Measurements from ENCODE around the gene CCKAR. TPM values are rescaled to one million over a fixed set of nuclear protein-coding genes. Genes with fewer than 3 reads are reported as not detected.

Gene CCKAR
- total RNA-seq, 4 donors from 2014 or later: not detected

- ATAC-seq (no peak), DNase-seq (no peak)
- H3K4me1 ChIP-seq: no peaks in the 10 kb centered on the region
- intact Hi-C loops (cut with DNase I; ENCODE audit: low total_unique reads): no loop called here
- in situ Hi-C loops (cut with MboI; ENCODE audit: low sequenced_read_pairs in 4 of 4): no loop called here
- TF ChIP-seq POLR2A (IDR thresholded peaks at IDR 0.05): no peak
- TF ChIP-seq CTCF (IDR thresholded peaks at IDR 0.05 in 4 of 5, conservative IDR thresholded peaks at IDR 0.05 in 1 of 5): no peak
- H3K9me3 ChIP-seq: no peaks in the 10 kb centered on the region
- no peak overlapping the region for H3K4me3 ChIP-seq
- no peak overlapping the region for H3K27ac ChIP-seq
- H3K27me3 ChIP-seq: no peaks in the 10 kb centered on the region
- no peaks in the 10 kb centered on the region for H3K36me3 ChIP-seq
Observed at GRCh38 chr4:26520728-26521450, 30.6 kb upstream of the CCKAR start.

- no peaks in the 10 kb centered on the region for H3K36me3 ChIP-seq
- TF ChIP-seq POLR2A (IDR thresholded peaks at IDR 0.05) (no peak), CTCF (IDR thresholded peaks at IDR 0.05 in 4 of 5, conservative IDR thresholded peaks at IDR 0.05 in 1 of 5) (no peak)
- H3K27me3 ChIP-seq: no peaks in the 10 kb centered on the region
- in situ Hi-C loops (cut with MboI; ENCODE audit: low sequenced_read_pairs in 4 of 4) (no loop called here), intact Hi-C loops (cut with DNase I; ENCODE audit: low total_unique reads) (no loop called here)
- H3K9me3 ChIP-seq: no peaks in the 10 kb centered on the region
- no peak overlapping the region for H3K4me3 ChIP-seq
- ATAC-seq: no peak
- no peak for DNase-seq
- H3K27ac ChIP-seq: no peak overlapping the region
- H3K4me1 ChIP-seq: no peaks in the 10 kb centered on the region
Observed at GRCh38 chr4:26515936-26516335, 25.7 kb upstream of the CCKAR start.

- in situ Hi-C loops (cut with MboI; ENCODE audit: low sequenced_read_pairs in 4 of 4): no loop called here
- ATAC-seq: no peak
Observed at GRCh38 chr4:26510334-26510964, 20.2 kb upstream of the CCKAR start.

GRCh38 chr4:26509681-26510333, 19.5 kb upstream of the CCKAR start:
- DNase-seq: no peak
- no peaks in the 10 kb centered on the region for H3K4me1 ChIP-seq
- in situ Hi-C loops (cut with MboI; ENCODE audit: low sequenced_read_pairs in 4 of 4) (no loop called here), intact Hi-C loops (cut with DNase I; ENCODE audit: low total_unique reads) (no loop called here)
- TF ChIP-seq CTCF (IDR thresholded peaks at IDR 0.05 in 4 of 5, conservative IDR thresholded peaks at IDR 0.05 in 1 of 5): no peak
- no peak for TF ChIP-seq POLR2A (IDR thresholded peaks at IDR 0.05)
- no peak overlapping the region for H3K27ac ChIP-seq
- H3K36me3 ChIP-seq: no peaks in the 10 kb centered on the region
- H3K4me3 ChIP-seq: no peak overlapping the region
- no peak for ATAC-seq
- H3K9me3 ChIP-seq: no peaks in the 10 kb centered on the region
- H3K27me3 ChIP-seq: no peaks in the 10 kb centered on the region

More at GRCh38 chr4:26510334-26510964, 20.2 kb upstream of the CCKAR start:
- DNase-seq: no peak
- intact Hi-C loops (cut with DNase I; ENCODE audit: low total_unique reads): no loop called here
- no peaks in the 10 kb centered on the region for H3K4me1 ChIP-seq
- no peaks in the 10 kb centered on the region for H3K9me3 ChIP-seq
- H3K27ac ChIP-seq: no peak overlapping the region
- no peaks in the 10 kb centered on the region for H3K36me3 ChIP-seq
- no peak overlapping the region for H3K4me3 ChIP-seq
- TF ChIP-seq CTCF (IDR thresholded peaks at IDR 0.05 in 4 of 5, conservative IDR thresholded peaks at IDR 0.05 in 1 of 5): no peak
- no peak for TF ChIP-seq POLR2A (IDR thresholded peaks at IDR 0.05)
- H3K27me3 ChIP-seq: no peaks in the 10 kb centered on the region
